HG03175 (cell line): Measurements from ENCODE around the gene ITPKC.

Experiments
- ATAC-seq: cut with Tn5 transposase; IDR thresholded peaks from one replicate; pipeline ENCODE4 v1.9.1; 2021; ENCODE audit warnings: mild to moderate bottlenecking, moderate library complexity; ENCODE audit not compliant: unreplicated experiment

The ITPKC gene

DNA sequence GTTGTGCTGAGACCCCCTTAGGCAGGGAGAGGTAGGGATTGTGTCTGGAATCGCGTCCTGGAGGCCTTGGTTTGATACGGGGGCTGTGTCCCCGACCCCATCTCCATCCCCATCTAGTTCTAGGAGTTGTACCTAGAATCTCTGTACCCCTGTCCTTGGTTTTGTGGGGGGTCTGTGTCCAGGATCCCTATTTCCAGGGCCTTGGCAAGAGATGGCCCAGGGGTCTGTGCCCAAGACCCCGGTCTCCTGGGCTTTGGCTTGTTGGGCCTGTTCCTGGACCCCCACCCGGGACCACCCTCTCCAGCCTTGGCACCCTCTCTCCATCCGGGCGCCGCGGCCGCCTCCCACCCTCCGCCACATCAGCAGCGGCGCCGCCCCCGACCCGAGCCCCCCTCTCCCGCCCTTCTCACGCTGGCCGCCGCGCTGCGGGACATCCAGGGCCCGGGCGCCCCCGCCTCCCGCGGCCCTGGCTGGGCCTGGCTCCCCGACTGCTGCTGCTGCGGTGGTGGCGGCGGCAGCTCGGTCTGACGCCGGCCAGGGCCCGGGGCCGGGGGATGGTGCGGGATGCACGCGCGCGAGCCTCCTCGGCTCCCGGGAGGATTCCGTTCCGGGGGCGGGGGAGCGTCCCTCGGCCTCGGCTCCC lies 26.7 kb upstream of the ITPKC start, which contains the start of gene NUMBL:
Gene NUMBL, minus strand, starts transcription at position 602 of the 643 bp plus-strand sequence. Its CDS starts 168 bp downstream, at position 434.
- peak; percentile 17 for ATAC-seq

DNA sequence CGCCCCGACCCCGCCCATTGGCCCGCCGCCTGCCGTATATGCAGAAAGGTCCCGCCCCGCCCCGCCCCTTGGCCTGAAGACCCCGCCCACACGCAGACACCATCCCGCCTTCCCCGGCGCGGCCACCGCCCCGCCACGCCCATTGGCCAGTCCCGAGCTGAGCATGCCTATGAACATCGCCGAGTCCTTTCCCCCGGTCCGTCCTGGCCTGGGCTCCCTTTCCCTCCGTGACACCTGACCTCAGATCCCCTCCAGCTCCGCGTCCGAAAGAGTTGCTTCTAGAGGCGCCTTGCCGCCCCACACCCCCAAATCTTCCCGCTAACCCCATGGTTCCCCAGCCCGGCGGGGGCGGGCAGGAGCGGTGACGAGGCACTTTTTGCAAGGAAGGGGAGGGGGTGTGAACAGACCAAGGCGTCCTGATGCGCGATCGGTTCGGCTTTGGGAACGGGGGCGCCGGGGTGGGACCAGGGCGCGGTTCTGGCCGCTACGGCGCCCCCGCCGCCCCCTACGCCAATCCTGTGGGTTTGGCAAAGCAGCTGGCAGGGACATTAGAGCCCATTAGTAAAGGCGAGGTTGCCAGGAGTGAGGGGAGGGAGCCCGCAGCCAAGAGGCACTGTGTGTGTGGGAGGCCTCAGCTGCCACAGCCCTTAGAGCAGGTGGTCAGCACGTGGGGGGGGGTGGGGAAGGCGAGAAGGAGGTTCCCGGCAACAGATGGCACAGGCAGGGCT lies 26.1 kb upstream of the ITPKC start:
- ATAC-seq: peak; percentile 52

- no peak for ATAC-seq
Observed at GRCh38 chr19:40691421-40692211, 25.3 kb upstream of the ITPKC start.

DNA sequence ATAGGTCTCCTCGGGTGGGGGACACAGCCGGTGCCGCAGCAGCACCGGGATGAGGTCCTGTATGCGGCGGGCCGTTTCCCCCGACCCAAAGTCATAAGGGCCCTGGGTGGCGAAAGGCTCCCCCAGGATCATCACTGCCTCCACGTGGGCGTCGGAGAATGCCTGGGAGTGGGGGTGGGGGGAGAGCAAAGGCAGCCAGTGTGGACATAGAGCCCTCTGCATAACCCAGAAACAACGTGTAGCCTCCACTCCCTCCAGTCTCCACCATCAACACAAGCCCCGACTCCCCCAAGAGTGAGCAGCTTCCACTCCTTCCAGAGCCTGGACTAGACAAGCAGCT lies 24.7 kb upstream of the ITPKC start:
- no peak for ATAC-seq

GRCh38 chr19:40693150-40693788 lies 23.6 kb upstream of the ITPKC start:
- ATAC-seq: no peak

DNA sequence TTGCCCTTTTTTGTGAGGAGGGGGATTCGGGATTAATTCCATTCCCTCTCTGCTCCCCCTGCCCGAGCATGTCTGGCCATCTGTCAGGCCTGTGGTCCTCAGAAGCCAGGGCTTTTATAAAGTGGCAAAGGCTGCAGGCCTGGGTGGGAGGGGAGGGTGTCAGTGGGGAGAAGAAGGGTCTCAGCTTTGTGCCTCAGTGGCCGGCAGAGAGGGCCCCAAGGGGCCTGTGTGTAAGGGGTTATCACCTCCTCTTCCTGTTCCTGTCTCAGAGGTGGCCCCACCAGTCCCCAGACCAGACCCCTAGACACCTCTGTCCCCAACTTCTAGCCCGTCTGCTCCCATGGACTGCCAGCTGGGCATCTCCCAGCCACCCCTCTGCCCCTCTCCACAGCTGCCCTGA lies 23.0 kb upstream of the ITPKC start:
- ATAC-seq: no peak

- ATAC-seq: no peak
Observed at GRCh38 chr19:40695881-40696280, 21.0 kb upstream of the ITPKC start.

DNA sequence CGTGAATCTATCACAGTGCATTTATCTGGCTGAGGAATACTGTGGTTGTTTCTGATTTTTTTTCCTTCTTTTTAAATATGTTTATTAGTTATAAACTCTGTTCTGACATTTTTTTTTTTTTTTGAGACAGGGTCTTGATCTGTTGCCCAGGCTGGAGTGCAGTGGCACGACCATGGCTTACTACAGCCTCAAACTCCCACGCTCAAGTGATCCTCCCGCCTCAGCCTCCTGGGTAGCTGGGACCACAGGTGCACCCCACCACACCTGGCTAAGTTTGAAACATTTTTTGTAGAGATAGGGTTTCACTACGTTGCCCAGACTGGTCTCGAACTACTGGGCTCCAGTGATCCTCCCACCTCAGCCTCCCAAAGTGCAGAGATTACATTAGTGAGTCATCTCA lies 19.9 kb upstream of the ITPKC start:
- ATAC-seq: no peak

DNA sequence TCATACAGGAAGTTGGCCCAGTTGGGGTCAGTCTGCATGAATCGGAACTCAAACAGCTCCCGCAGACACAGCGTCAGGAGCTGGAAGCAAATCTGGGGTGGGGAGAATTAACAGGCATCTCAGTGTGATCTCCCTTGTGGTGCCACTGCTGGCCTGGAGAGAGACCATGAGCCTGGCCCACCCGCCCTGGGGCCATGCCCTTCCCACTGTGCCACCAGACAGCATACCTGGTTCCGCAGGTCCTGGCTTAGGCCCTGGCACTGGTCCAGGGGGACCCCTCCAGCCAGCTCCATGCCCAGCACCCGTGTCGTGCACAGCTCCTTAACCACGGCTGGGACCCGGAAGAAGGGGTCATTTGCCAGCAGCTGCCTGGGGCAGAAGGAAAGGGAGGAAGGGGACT lies 16.8 kb upstream of the ITPKC start:
- no peak for ATAC-seq

DNA sequence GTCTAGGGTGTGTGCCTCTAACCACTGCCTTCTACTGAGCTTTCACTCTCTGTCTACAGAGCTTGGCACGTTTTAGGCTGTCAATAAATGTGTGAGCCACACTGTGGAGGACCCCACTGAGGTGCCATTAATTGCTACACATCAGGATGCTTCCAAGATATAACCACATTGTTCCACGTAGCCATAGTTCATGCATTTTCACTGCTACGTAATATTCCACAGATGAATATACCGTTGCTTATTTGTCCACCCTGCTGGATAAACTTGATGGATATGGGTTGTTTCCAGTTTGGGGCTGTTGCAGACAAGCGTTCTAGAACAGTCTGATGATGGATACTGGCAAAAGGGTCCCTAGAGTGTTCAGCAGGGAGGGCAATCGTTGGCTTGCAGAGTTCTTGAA lies 15.2 kb upstream of the ITPKC start:
- no peak for ATAC-seq

GRCh38 chr19:40702337-40703012 lies 14.4 kb upstream of the ITPKC start:
- no peak for ATAC-seq

- no peak for ATAC-seq
Observed at GRCh38 chr19:40703029-40703755, 13.7 kb upstream of the ITPKC start.

DNA sequence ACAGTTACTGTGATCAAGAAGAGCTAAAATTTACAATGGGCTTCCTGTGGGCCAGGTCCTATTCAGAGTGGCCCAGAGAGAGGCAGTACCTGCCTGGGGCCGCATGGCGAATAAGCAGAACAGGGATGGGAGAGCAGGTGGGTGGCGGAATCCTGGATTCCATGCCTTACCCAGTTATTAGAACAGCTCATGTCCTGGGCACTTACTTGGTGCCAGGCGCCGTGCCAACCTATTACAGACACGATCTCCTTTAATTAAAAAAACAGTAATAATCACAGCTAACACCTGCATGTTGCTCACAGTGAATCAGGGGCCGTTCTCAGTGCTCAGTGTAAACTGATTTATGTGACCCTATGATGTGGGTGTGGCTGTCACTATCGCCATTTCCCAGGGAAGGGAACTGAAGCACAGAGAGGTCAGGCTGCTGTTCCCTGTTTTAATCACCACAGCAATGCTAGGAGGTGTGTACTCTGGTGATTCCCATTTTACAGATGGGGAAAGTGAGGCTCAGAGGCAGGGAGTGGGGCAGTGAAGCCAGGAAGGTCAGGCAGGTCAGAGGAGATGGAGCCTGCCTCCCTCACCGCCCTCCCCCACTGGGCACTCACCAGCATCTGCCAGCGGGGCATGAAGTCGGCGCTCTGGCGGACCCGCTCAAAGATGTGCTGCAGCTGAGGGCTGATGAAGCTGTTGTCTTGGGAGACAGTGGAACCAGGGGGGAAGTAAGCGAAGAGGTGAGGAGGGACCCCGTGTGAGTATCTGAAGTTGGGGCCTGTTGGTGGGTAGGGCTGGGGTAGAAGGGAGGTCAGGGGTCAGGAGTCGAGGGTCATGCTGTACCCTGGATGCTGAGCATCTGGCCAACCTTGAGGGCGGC lies 12.2 kb upstream of the ITPKC start:
- ATAC-seq: no peak

GRCh38 chr19:40705362-40705651 lies 11.6 kb upstream of the ITPKC start:
- no peak for ATAC-seq

- ATAC-seq: no peak
Observed at GRCh38 chr19:40705950-40706619, 10.8 kb upstream of the ITPKC start.

GRCh38 chr19:40707615-40708014 lies 9.3 kb upstream of the ITPKC start:
- ATAC-seq: no peak

GRCh38 chr19:40709817-40710216 lies 7.1 kb upstream of the ITPKC start:
- no peak for ATAC-seq

- ATAC-seq: no peak
Observed at GRCh38 chr19:40713939-40714338, 3.0 kb upstream of the ITPKC start.
